Neural crest cell (in vitro differentiated cells): Measurements from ENCODE around the gene KATNIP. TPM values are rescaled to one million over a fixed set of nuclear protein-coding genes. Genes with fewer than 3 reads are reported as not detected.
A peak's percentile ranks its signal among the peaks of the same experiment; 100 is the strongest.

Experiments
- DNase-seq: peaks from one replicate; pipeline ENCODE4 v3.0.0; 2021; ENCODE audit warnings: low read depth, mixed read lengths, low spot score
- H3K27ac Mint-ChIP-seq: one replicate; pipeline ENCODE4 v1.8.0; 2021; ENCODE audit warnings: mild to moderate bottlenecking, mixed read lengths; ENCODE audit not compliant: unreplicated experiment
- H3K27me3 Mint-ChIP-seq: 2 replicates; pipeline ENCODE4 v1.8.0; 2021; ENCODE audit warnings: low read depth, mild to moderate bottlenecking, mixed read lengths
- H3K36me3 Mint-ChIP-seq: 2 replicates; pipeline ENCODE4 v1.8.0; 2021; ENCODE audit warnings: low read depth, mild to moderate bottlenecking, mixed read lengths
- H3K4me1 Mint-ChIP-seq: 2 replicates; pipeline ENCODE4 v1.8.0; 2021; ENCODE audit warnings: mixed read lengths
- H3K4me3 Mint-ChIP-seq: one replicate; pipeline ENCODE4 v1.8.0; 2021; ENCODE audit warnings: mild to moderate bottlenecking, mixed read lengths
- H3K9me3 Mint-ChIP-seq: 2 replicates; pipeline ENCODE4 v1.8.0; 2021; ENCODE audit warnings: mixed read lengths
- CTCF ChIP-seq: fragments of 200-600 bp; sonication (generic); conservative IDR thresholded peaks from 2 replicates; pipeline ENCODE4 v1.5.0; 2021; ENCODE audit warnings: antibody characterized with exemption, mild to moderate bottlenecking
- total RNA-seq: library from RNA; stranded (reverse); gene quantifications from 2 replicates; pipeline ENCODE4 v1.2.1, GENCODE V29; 2021

Gene KATNIP
- total RNA-seq, 1 donor from 2014 or later: 27.6 TPM

DNA sequence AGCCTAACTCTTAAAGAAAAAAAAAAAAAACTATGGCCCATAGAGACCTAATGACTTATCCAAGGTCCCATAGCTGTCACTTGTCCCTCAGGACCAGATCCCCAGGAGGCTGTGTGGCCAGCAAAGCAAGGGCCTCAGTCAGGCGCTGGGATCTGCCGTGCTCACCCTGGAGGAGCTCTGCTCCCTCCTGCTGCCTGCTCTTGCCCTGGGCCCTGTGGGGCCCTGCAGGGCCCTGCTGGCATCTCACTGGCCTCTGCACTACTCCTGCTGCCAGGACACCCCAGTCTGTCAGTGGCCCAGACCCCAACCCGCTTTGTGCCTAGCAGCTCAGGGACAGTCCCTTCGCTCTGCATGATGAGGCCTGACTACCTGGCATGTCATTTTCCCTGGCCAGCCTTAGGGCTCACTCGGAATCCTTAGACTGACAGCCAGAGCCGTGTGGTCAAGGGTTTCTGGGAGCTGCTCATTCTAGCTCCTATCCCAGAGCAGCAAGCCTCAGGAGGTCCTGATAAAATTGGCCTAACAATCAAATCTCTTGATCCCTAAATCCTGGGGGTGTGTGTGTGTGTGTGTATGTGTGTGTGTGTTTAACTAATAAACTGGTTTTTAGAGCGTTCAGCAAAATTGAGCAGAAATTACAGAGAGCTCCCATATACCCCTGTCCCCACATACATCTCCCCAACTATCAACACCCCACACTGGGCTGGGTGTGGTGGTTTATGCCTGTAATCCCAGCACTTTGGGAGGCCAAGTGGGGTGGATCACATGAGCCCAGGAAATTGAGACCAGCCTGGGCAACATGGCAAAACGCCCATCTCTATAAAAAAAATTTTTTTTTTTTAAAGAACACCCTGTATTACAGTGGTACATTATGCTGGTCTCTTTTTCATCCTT is 21.7 kb downstream of the KATNIP start:
- no peak for DNase-seq
- no peaks in the 10 kb centered on the region for H3K36me3 Mint-ChIP-seq
- no peak overlapping the region for H3K27ac Mint-ChIP-seq
- no peak for TF ChIP-seq CTCF
- H3K27me3 Mint-ChIP-seq: no peaks in the 10 kb centered on the region
- H3K4me1 Mint-ChIP-seq: peaks cover 8% of the 10 kb centered on the region
- no peak overlapping the region for H3K4me3 Mint-ChIP-seq
- no peaks in the 10 kb centered on the region for H3K9me3 Mint-ChIP-seq

- Mint-ChIP-seq H3K36me3 (no peaks in the 10 kb centered on the region), H3K9me3 (no peaks in the 10 kb centered on the region), H3K4me1 (peaks cover 8% of the 10 kb centered on the region), H3K27me3 (no peaks in the 10 kb centered on the region), H3K4me3 (no peak overlapping the region), H3K27ac (peak overlapping the region; percentile 57)
- DNase-seq: no peak
- TF ChIP-seq CTCF: no peak
These were observed 22.8 kb downstream of the KATNIP start for GRCh38 chr16:27572711-27573110.

GRCh38 chr16:27576729-27577128 is 26.8 kb downstream of the KATNIP start:
- H3K9me3 Mint-ChIP-seq: no peaks in the 10 kb centered on the region
- TF ChIP-seq CTCF: no peak
- H3K4me3 Mint-ChIP-seq: no peak overlapping the region
- peaks cover 8% of the 10 kb centered on the region for H3K4me1 Mint-ChIP-seq
- no peaks in the 10 kb centered on the region for H3K27me3 Mint-ChIP-seq
- H3K36me3 Mint-ChIP-seq: peaks cover 1% of the 10 kb centered on the region
- no peak for DNase-seq
- H3K27ac Mint-ChIP-seq: no peak overlapping the region

DNA sequence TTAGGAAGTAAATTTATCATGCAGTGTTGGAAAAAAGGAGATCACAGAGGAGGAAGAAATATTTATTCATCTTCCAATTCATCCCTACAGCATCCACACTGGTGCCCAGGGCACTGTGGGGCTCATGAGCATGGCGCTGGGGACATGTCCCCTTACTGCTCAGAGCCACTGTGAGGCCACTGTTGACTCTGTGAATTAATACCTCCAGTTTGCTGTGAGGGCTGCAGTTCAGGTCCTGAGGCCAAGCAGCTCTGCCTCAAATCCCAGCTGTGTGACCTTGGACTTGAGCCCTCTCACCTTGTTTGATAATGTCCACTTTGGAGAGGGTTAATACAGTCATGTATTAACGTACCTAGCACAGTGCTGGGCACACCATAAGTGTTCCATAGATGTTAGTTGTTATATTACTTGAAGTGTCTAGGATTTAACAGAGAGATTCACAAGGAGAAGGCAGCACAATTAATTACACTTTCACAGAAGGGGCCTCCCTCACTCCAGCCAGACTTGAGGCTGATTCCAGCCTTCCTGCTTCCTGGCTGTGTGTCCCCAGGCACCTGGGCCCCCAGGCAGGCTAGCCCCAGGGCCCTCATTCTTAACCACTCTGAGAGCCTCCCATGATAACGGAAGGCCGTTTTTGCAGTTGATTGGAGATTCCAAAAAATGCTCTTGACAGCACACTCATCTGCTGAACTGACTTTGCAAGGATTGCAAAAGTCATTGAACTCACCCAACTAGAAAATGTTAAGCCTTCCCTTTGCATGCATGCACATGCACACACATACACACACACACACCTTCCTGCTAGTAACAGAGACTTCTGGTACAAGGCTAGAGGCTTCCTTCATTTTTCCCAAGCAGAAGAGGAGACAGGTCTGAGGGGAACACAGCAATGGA is 29.4 kb downstream of the KATNIP start:
- peak overlapping the region; percentile 19 for H3K27ac Mint-ChIP-seq
- no peak for DNase-seq
- no peaks in the 10 kb centered on the region for H3K4me1 Mint-ChIP-seq
- H3K4me3 Mint-ChIP-seq: no peak overlapping the region
- no peak for TF ChIP-seq CTCF
- no peaks in the 10 kb centered on the region for H3K9me3 Mint-ChIP-seq
- H3K36me3 Mint-ChIP-seq: peaks cover 3% of the 10 kb centered on the region
- no peaks in the 10 kb centered on the region for H3K27me3 Mint-ChIP-seq

- H3K27ac Mint-ChIP-seq: no peak overlapping the region
- no peak overlapping the region for H3K4me3 Mint-ChIP-seq
- H3K9me3 Mint-ChIP-seq: no peaks in the 10 kb centered on the region
- H3K36me3 Mint-ChIP-seq: peaks cover 11% of the 10 kb centered on the region
- H3K27me3 Mint-ChIP-seq: no peaks in the 10 kb centered on the region
- DNase-seq: no peak
- H3K4me1 Mint-ChIP-seq: no peaks in the 10 kb centered on the region
- TF ChIP-seq CTCF: no peak
These were observed 32.9 kb downstream of the KATNIP start for GRCh38 chr16:27582883-27583282.
